Fibroblast of the aortic adventitia (primary cell): ENCODE data around the gene DIO3. TPM values are rescaled to one million over a fixed set of nuclear protein-coding genes. Genes with fewer than 3 reads are reported as not detected.
"Not testable (repeated sequence)": the region's sequence is repeated elsewhere in the genome, so short reads cannot be mapped to it uniquely, and the experiment has no call there.

ENCODE experiments used
- DNase-seq: peaks from one replicate; pipeline ENCODE4 v3.0.0-alpha.2; 2010; ENCODE audit warnings: low read depth
- H3K4me3 ChIP-seq: 2 replicates; pipeline ENCODE4 v1.5.1; 2011; ENCODE audit warnings: low read depth, mild to moderate bottlenecking, control low read depth, low read length, moderate library complexity
- CTCF ChIP-seq: IDR thresholded peaks from 2 replicates; pipeline ENCODE4 v1.5.1; 2011; ENCODE audit warnings: mild to moderate bottlenecking, low read length, control low read depth, inconsistent platforms; ENCODE audit not compliant: insufficient read depth
- total RNA-seq: library from RNA; depleted of rRNA; stranded (reverse); fragments of >200 nt; gene quantifications from 2 replicates; pipeline ENCODE4 v1.2.3, GENCODE V29; 2012; ENCODE audit warnings: low replicate concordance

Gene DIO3
- total RNA-seq, 1 donor, result not detected

- TF ChIP-seq CTCF, result no peak
- no peak overlapping the region for H3K4me3 ChIP-seq
- no peak for DNase-seq
These were observed 13.2 kb upstream of the DIO3 start for GRCh38 chr14:101547961-101548669.

GRCh38 chr14:101548710-101549109, 12.6 kb upstream of the DIO3 start:
- no peak for TF ChIP-seq CTCF

GRCh38 chr14:101549154-101549553, 12.1 kb upstream of the DIO3 start:
- no peak for TF ChIP-seq CTCF
- no peak for DNase-seq
- no peak overlapping the region for H3K4me3 ChIP-seq

More at GRCh38 chr14:101548710-101549109, 12.6 kb upstream of the DIO3 start:
- DNase-seq, result no peak
- H3K4me3 ChIP-seq, result no peak overlapping the region

GRCh38 chr14:101550202-101550912, 10.9 kb upstream of the DIO3 start:
- DNase-seq, H3K4me3 ChIP-seq: not testable (repeated sequence)

GRCh38 chr14:101551729-101552595, 9.3 kb upstream of the DIO3 start:
- TF ChIP-seq CTCF, result no peak

GRCh38 chr14:101552786-101553231, 8.5 kb upstream of the DIO3 start:
- H3K4me3 ChIP-seq, result no peak overlapping the region
- TF ChIP-seq CTCF, result no peak
- DNase-seq, result no peak

More at GRCh38 chr14:101551729-101552595, 9.3 kb upstream of the DIO3 start:
- no peak overlapping the region for H3K4me3 ChIP-seq
- no peak for DNase-seq

- H3K4me3 ChIP-seq, result no peak overlapping the region
- no peak for TF ChIP-seq CTCF
- DNase-seq, result no peak
These were observed 7.9 kb upstream of the DIO3 start for GRCh38 chr14:101553393-101553792.
